Measurements from ENCODE around the gene CDC16.
"Not testable (repeated sequence)": the region's sequence is repeated elsewhere in the genome, so short reads cannot be mapped to it uniquely, and the experiment has no call there.

Gene CDC16

GRCh38 chr13:114234645-114235421 lies at the start of gene CDC16:
Gene CDC16 (plus strand): TSS chr13:114234897. CDS start chr13:114235085, 188 bp downstream.
- peak; percentile 95 for DNase-seq

GRCh38 chr13:114185182-114185971 lies 49.3 kb upstream of the CDC16 start:
- no peak for DNase-seq

- no peak for DNase-seq
Observed at GRCh38 chr13:114194853-114195252, 39.8 kb upstream of the CDC16 start.

GRCh38 chr13:114196629-114197028 lies 38.1 kb upstream of the CDC16 start:
- no peak for DNase-seq

- DNase-seq: no peak
Observed at GRCh38 chr13:114198556-114198955, 36.1 kb upstream of the CDC16 start.

GRCh38 chr13:114199526-114199925 lies 35.2 kb upstream of the CDC16 start:
- DNase-seq: not testable (repeated sequence)

- DNase-seq: no peak
Observed at GRCh38 chr13:114199954-114200353, 34.7 kb upstream of the CDC16 start.

- no peak for DNase-seq
Observed at GRCh38 chr13:114200399-114200911, 34.2 kb upstream of the CDC16 start.

GRCh38 chr13:114202581-114202980 lies 32.1 kb upstream of the CDC16 start:
- no peak for DNase-seq

- no peak for DNase-seq
Observed at GRCh38 chr13:114203536-114203935, 31.2 kb upstream of the CDC16 start.

GRCh38 chr13:114204894-114205293 lies 29.8 kb upstream of the CDC16 start:
- DNase-seq: no peak

- DNase-seq: no peak
Observed at GRCh38 chr13:114208134-114208533, 26.6 kb upstream of the CDC16 start.

GRCh38 chr13:114211446-114212157 lies 23.1 kb upstream of the CDC16 start:
- DNase-seq: no peak

GRCh38 chr13:114212158-114212495 lies 22.6 kb upstream of the CDC16 start:
- DNase-seq: no peak

GRCh38 chr13:114213980-114214379 lies 20.7 kb upstream of the CDC16 start:
- DNase-seq: no peak

- DNase-seq: no peak
Observed at GRCh38 chr13:114219392-114219791, 15.3 kb upstream of the CDC16 start.

GRCh38 chr13:114222461-114222968 lies 12.2 kb upstream of the CDC16 start:
- no peak for DNase-seq

- DNase-seq: no peak
Observed at GRCh38 chr13:114224201-114224600, 10.5 kb upstream of the CDC16 start.

- no peak for DNase-seq
Observed at GRCh38 chr13:114225610-114226009, 9.1 kb upstream of the CDC16 start.

- no peak for DNase-seq
Observed at GRCh38 chr13:114226088-114226487, 8.6 kb upstream of the CDC16 start.

GRCh38 chr13:114226699-114227323 lies 7.9 kb upstream of the CDC16 start:
- DNase-seq: peak; percentile 73

GRCh38 chr13:114227528-114227927 lies 7.2 kb upstream of the CDC16 start:
- no peak for DNase-seq

- no peak for DNase-seq
Observed at GRCh38 chr13:114228176-114228575, 6.5 kb upstream of the CDC16 start.

All from NCI-H1092 treated with DMSO at 0.1 percent for 48 hours (cell line).